WTC11 (cell line): ENCODE results near the gene NXPH4.

ENCODE experiments used
- CBFB ChIP-seq: sonication (generic); formaldehyde crosslinking; IDR thresholded peaks from 2 replicates; pipeline ENCODE4 v1.8.1; 2022; ENCODE audit warnings: mild to moderate bottlenecking, low read depth, missing genetic modification reagents
- CREB1 ChIP-seq: sonication (generic); formaldehyde crosslinking; IDR thresholded peaks from 2 replicates; pipeline ENCODE4 v1.8.0; 2023; ENCODE audit warnings: mild to moderate bottlenecking, missing genetic modification reagents
- HMGXB4 ChIP-seq: sonication (generic); formaldehyde crosslinking; IDR thresholded peaks from 2 replicates; pipeline ENCODE4 v1.8.1; 2023; ENCODE audit warnings: mild to moderate bottlenecking, moderate library complexity, missing genetic modification reagents
- IRF2 ChIP-seq: sonication (generic); formaldehyde crosslinking; IDR thresholded peaks from 2 replicates; pipeline ENCODE4 v1.8.0; 2022; ENCODE audit warnings: low read depth, missing genetic modification reagents, borderline replicate concordance
- JUN ChIP-seq: sonication (generic); formaldehyde crosslinking; IDR thresholded peaks from 2 replicates; pipeline ENCODE4 v1.8.0; 2023; ENCODE audit warnings: mild to moderate bottlenecking, missing genetic modification reagents
- SP1 ChIP-seq: sonication (generic); formaldehyde crosslinking; conservative IDR thresholded peaks from 2 replicates; pipeline ENCODE4 v1.8.1; 2022; ENCODE audit warnings: missing genetic modification reagents
- TCF7 ChIP-seq: sonication (generic); formaldehyde crosslinking; IDR thresholded peaks from 2 replicates; pipeline ENCODE4 v1.8.0; 2022; ENCODE audit warnings: mild to moderate bottlenecking, low read depth, missing genetic modification reagents, moderate library complexity
- TEAD4 ChIP-seq: sonication (generic); formaldehyde crosslinking; IDR thresholded peaks from 2 replicates; pipeline ENCODE4 v1.8.0; 2022; ENCODE audit warnings: mild to moderate bottlenecking, missing genetic modification reagents
- TF ChIP-seq, protein P1 (sequence below): fragments of 200-600 bp; IDR thresholded peaks from 2 replicates; pipeline ENCODE4 v1.8.0; 2022; ENCODE audit warnings: antibody characterized with exemption

GRCh38 chr12:57263096-57263495 lies 46.5 kb downstream of the NXPH4 start:
- TF ChIP-seq, protein P1, sequence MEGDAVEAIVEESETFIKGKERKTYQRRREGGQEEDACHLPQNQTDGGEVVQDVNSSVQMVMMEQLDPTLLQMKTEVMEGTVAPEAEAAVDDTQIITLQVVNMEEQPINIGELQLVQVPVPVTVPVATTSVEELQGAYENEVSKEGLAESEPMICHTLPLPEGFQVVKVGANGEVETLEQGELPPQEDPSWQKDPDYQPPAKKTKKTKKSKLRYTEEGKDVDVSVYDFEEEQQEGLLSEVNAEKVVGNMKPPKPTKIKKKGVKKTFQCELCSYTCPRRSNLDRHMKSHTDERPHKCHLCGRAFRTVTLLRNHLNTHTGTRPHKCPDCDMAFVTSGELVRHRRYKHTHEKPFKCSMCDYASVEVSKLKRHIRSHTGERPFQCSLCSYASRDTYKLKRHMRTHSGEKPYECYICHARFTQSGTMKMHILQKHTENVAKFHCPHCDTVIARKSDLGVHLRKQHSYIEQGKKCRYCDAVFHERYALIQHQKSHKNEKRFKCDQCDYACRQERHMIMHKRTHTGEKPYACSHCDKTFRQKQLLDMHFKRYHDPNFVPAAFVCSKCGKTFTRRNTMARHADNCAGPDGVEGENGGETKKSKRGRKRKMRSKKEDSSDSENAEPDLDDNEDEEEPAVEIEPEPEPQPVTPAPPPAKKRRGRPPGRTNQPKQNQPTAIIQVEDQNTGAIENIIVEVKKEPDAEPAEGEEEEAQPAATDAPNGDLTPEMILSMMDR: no peak
- no peak for TF ChIP-seq IRF2 (CRISPR knock-in tag)
- TF ChIP-seq JUN (CRISPR knock-in tag): no peak
- no peak for TF ChIP-seq CBFB
- TF ChIP-seq HMGXB4: no peak
- TF ChIP-seq CREB1 (CRISPR knock-in tag): no peak
- no peak for TF ChIP-seq TEAD4 (CRISPR knock-in tag)
- no peak for TF ChIP-seq TCF7 (CRISPR knock-in tag)
- TF ChIP-seq SP1 (CRISPR knock-in tag): no peak
